ENCODE measurements around the gene PHC2. TPM values are rescaled to one million over a fixed set of nuclear protein-coding genes. Genes with fewer than 3 reads are reported as not detected.

Gene PHC2
- total and polyA plus RNA-seq, 4 donors, result 79.9 to 311 (median 121) TPM

DNA sequence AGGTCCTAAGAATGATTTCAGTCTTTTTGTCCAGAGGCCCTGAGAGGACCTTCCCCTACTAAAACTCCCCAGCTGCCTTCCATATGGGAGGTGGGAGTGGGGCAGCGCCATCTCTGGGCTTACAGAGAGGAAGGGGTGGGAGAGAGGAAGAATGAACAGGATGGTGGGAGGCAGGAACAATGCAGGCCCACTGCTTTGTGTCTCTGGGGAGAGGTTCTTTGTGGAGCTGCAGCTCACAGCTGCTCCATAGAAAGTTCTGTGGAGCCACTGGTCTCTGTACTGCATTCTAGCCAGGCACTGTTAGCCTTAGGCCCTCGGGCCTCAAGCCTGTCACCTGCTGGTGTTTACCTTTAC is 66.4 kb downstream of the PHC2 start:
- Histone ChIP-seq H3K4me1 (ENCODE audit: control insufficient read depth in 5 of 5, insufficient read depth in 5 of 5, low read length in 5 of 5) (peaks cover 14 to 67% (median 33%) of the 10 kb centered on the region in 5 donors), H3K27me3 (ENCODE audit: control insufficient read depth in 3 of 3, insufficient read depth in 3 of 3, low read length in 2 of 3) (no peaks in the 10 kb centered on the region), H3K9me3 (ENCODE audit: control insufficient read depth in 4 of 4, insufficient read depth in 3 of 4, low read length in 3 of 4) (no peaks in the 10 kb centered on the region), H3K27ac (ENCODE audit: low read depth in 1 of 2, low read length in 1 of 2) (peak overlapping the region; percentile 77 to 89), H3K4me3 (no peak overlapping the region), H3K36me3 (ENCODE audit: control insufficient read depth in 4 of 4, insufficient read depth in 4 of 4, low read length in 4 of 4) (peaks cover 0 to 2% (median 0%) of the 10 kb centered on the region in 4 donors), H3K9ac (ENCODE audit: insufficient read depth in 1 of 2, low read length in 2 of 2) (peak overlapping the region in 1 of 2 donors; percentile 70)
- DNase-seq (no peak), ATAC-seq (ENCODE audit: insufficient read depth, low FRiP score) (no peak)
- 62 to 72% methylated on average over 2 of the region's 2 CpGs for WGBS, 2 donors
- TF ChIP-seq, protein P1, sequence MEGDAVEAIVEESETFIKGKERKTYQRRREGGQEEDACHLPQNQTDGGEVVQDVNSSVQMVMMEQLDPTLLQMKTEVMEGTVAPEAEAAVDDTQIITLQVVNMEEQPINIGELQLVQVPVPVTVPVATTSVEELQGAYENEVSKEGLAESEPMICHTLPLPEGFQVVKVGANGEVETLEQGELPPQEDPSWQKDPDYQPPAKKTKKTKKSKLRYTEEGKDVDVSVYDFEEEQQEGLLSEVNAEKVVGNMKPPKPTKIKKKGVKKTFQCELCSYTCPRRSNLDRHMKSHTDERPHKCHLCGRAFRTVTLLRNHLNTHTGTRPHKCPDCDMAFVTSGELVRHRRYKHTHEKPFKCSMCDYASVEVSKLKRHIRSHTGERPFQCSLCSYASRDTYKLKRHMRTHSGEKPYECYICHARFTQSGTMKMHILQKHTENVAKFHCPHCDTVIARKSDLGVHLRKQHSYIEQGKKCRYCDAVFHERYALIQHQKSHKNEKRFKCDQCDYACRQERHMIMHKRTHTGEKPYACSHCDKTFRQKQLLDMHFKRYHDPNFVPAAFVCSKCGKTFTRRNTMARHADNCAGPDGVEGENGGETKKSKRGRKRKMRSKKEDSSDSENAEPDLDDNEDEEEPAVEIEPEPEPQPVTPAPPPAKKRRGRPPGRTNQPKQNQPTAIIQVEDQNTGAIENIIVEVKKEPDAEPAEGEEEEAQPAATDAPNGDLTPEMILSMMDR (IDR thresholded peaks at IDR 0.05; ENCODE audit: control extremely low read depth, extremely low read depth), result no peak

- H3K4me1 ChIP-seq (ENCODE audit: control insufficient read depth in 5 of 5, insufficient read depth in 5 of 5, low read length in 5 of 5), result peaks cover 14 to 67% (median 33%) of the 10 kb centered on the region in 5 donors
- H3K27me3 ChIP-seq (ENCODE audit: control insufficient read depth in 3 of 3, insufficient read depth in 3 of 3, low read length in 2 of 3), result no peaks in the 10 kb centered on the region
- WGBS, 2 donors, result 77 to 79% methylated on average over 5 of the region's 5 CpGs
- DNase-seq (peak in 1 of 3 donors; percentile 70), ATAC-seq (ENCODE audit: insufficient read depth, low FRiP score) (no peak)
- TF ChIP-seq, protein P1 (IDR thresholded peaks at IDR 0.05; ENCODE audit: control extremely low read depth, extremely low read depth), result no peak
- H3K4me3 ChIP-seq, result no peak overlapping the region
- no peaks in the 10 kb centered on the region for H3K9me3 ChIP-seq (ENCODE audit: control insufficient read depth in 4 of 4, insufficient read depth in 3 of 4, low read length in 3 of 4)
- peaks cover 0 to 2% (median 0%) of the 10 kb centered on the region in 4 donors for H3K36me3 ChIP-seq (ENCODE audit: control insufficient read depth in 4 of 4, insufficient read depth in 4 of 4, low read length in 4 of 4)
- H3K27ac ChIP-seq (ENCODE audit: low read depth in 1 of 2, low read length in 1 of 2), result peak overlapping the region in 1 of 2 donors; percentile 75
- peak overlapping the region; percentile 16 to 65 for H3K9ac ChIP-seq (ENCODE audit: insufficient read depth in 1 of 2, low read length in 2 of 2)
These were observed 67.4 kb downstream of the PHC2 start for GRCh38 chr1:33363470-33363861.

- peak overlapping the region in 1 of 2 donors; percentile 75 for H3K27ac ChIP-seq (ENCODE audit: low read depth in 1 of 2, low read length in 1 of 2)
- no peaks in the 10 kb centered on the region for H3K27me3 ChIP-seq (ENCODE audit: control insufficient read depth in 3 of 3, insufficient read depth in 3 of 3, low read length in 2 of 3)
- H3K4me3 ChIP-seq, result no peak overlapping the region
- H3K9me3 ChIP-seq (ENCODE audit: control insufficient read depth in 4 of 4, insufficient read depth in 3 of 4, low read length in 3 of 4), result no peaks in the 10 kb centered on the region
- H3K36me3 ChIP-seq (ENCODE audit: control insufficient read depth in 4 of 4, insufficient read depth in 4 of 4, low read length in 4 of 4), result peaks cover 0 to 2% (median 0%) of the 10 kb centered on the region in 4 donors
- TF ChIP-seq, protein P1 (IDR thresholded peaks at IDR 0.05; ENCODE audit: control extremely low read depth, extremely low read depth), result no peak
- no peak for DNase-seq
- peaks cover 13 to 67% (median 33%) of the 10 kb centered on the region in 5 donors for H3K4me1 ChIP-seq (ENCODE audit: control insufficient read depth in 5 of 5, insufficient read depth in 5 of 5, low read length in 5 of 5)
- ATAC-seq (ENCODE audit: insufficient read depth, low FRiP score), result no peak
- peak overlapping the region; percentile 16 to 65 for H3K9ac ChIP-seq (ENCODE audit: insufficient read depth in 1 of 2, low read length in 2 of 2)
- WGBS, 2 donors, result 72 to 86% methylated on average over 5 of the region's 5 CpGs
These were observed 67.9 kb downstream of the PHC2 start for GRCh38 chr1:33363021-33363420.

Measured in lung (tissue), 12 donors.